GM21737 (cell line): ENCODE data around the gene AKR7A3.
"Not testable (repeated sequence)": the region's sequence is repeated elsewhere in the genome, so short reads cannot be mapped to it uniquely, and the experiment has no call there.

ENCODE experiments used
- ATAC-seq: cut with Tn5 transposase; IDR thresholded peaks from one replicate; pipeline ENCODE4 v1.9.1; 2021; ENCODE audit warnings: mild to moderate bottlenecking, moderate library complexity; ENCODE audit not compliant: unreplicated experiment

The AKR7A3 gene

DNA sequence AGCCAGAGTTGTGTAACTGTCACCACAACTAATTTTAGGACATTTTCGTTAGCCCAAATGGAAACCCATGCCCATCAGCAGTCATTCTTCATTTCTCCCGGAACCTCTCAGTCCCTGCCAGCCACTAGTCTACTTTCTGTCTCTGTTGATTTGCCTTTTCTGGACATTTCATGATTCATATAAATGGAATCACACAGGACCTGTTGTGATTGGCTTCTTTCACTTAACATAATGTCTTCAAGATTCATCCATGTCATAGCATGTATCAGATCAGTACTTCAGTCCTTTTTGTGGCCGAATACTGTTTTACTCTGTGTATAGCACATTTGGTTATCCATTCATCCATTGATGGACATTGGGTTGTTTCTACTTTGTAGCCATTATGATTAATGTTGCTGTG, 30.6 kb upstream of the AKR7A3 start:
- no peak for ATAC-seq

DNA sequence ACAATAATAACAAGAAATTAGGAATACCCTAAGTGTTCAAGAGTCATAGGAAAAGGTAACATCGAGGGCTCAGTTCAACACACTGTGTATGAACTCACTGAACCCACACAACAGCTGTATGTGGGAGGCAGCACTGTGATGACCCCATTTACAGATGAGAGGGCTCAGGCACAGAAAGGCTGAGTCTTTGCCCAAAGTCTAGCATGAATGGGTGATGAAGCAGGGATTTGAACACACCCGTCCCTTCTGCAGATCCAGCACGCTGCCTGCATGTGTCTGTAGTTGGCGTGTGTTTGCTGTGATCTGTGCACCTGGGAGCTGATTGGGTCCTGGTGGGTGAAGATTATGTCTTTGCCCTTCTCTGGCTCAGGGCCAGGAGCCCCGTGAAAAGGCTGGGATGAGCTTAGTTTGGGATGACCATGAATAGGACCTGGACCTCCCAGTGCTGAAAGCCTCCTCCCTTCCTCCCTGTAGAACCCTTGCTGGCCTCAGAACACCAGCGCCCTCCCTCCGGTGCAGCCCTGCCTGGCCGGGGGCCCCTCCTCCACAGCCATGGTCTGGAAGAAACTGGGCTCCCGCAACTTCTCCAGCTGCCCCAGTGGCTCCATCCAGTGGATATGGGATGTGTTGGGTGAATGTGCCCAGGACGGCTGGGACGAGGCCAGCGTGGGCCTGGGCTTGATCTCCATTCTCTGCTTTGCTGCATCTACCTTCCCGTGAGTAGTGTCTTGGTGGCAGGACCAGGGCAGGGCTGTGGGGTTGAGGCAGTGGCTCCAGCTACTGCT, 28.7 kb upstream of the AKR7A3 start:
- ATAC-seq = no peak

DNA sequence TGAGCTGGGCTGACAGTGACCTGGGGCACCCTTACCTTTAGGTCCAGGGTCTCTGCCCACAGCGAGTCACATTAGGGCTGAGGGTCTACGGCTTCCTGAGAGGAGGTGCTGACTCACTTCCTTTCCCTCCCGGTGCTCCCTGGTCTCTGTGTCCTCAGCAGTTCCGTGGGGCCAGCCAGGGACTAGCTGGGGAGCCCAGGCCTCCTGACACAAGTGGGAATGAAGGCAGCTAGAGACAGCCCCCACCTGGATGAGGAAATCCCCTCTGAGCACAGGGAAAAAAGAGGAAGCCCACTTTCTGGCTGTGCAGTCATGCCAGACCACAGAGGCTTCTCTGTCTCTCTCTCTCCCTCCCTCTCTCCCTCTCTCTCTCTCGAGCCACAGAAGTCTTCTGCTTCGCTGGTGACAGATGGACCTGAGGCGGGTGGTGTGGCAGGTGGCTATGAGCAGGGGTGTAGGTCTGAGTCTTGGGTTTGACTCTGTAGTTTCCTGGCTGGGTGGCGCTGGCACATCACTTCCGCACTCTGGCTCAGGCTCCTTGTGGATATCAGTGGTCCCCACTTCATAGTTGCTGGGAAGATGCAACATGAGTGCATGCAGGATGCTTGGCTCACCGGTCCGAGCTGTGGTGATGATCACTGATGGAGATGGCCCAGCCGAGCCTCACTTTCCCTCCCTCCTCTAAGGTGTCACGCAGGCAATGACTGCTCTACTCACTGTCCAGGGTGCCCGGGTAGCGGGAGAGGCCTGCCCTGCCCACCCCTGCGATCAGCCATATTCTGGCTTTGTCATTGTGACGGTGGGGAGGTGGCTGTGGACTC, 27.0 kb upstream of the AKR7A3 start:
- ATAC-seq = no peak

DNA sequence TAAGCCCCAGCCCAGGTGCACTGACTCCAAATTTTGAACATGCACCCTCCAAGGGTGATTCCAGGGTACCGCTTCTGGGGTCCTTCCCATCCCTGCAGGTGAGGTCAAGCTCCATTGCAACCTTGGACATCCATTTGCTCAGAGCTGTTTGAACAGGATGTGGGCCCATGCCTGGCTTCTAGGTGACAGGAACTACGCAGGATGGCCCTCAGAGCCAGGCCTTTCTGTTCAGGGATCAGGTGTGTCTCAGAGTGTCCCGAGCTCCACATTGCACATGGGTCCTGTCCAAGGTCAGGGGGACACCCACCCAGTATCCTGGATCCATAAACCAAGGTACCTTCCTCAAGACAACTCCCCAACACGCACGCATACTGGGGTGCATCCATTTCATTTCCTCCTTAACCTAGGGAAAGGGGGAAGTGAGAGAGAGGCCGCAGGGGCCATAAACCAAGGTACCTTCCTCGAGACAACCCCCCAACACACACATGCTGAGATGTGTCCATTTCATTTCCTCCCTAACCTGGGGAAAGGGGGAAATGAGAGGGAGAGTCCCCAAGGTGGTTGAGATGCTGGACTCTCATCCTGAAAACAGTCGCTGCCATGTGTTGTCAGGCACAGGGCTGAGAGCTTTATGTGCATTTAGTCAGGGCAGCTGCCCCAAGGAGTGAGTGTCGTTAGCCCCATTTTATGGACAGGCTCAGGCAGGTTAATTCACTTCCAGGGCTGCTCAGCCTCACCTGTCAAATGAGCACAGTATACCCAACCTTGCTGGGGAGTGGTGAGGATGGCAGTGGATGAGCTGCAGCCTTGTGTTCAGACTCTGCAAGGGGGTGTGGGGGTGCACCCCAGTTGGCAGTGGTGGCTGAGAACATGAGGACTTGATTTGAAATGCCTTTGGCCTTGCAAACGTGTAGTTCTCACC, 25.7 kb upstream of the AKR7A3 start:
- no peak for ATAC-seq

DNA sequence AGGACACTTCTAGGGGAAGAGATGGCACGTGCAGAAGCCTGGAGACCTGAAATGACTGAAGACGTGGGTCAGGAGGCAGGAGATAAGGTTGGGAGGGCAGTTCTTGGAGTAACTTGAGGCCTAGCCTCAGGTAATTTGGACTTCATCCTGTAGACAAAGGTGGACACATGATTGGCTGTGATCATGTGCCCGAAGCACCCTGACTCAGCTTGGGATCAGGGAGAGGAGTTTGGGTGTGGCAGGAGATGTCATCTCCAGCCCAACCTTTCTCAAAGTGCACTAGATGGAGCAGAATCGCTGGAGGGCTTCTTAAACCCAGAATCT, 25.0 kb upstream of the AKR7A3 start:
- no peak for ATAC-seq

DNA sequence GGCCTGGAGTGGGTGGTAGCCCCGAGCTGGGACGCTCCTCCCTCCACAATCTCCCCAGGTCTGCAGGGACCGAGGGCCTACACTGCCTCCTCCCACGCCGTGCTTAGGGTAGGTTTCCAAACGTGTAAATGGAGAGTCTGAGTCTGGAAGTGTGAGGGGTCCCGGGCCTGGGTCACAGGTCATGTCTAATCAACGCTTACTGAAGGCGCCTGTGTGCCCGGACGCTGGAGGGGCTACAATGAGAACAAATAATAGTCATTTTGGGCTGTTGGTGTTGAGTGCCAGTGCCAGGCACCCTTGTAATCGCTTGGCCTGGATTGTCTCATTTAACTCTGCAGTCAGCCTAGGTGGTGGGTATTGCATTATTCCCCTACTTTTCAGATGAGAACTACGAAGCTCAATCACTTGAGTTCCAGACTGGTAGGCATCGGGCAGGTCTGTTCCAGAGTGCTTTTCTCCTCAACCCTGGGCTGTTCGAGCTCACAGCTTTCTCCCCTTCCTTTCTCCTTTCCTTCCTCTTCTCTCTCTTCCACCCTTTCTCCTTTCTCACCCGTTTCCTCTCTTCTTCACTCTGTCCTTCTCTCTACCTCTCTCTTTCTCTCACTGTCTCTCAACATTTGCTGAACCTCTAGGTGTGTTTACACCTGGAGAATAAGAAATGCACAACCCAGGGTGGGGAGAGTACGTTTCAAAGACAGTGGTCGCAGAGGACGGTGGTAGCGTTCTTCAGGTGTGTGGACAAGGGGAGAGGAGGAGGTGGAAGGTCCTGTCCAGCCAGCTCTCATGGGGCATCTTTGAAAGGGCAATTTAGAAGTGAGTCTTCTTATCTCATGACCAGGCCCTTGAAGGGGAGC, 24.4 kb upstream of the AKR7A3 start:
- peak; percentile 9 for ATAC-seq

DNA sequence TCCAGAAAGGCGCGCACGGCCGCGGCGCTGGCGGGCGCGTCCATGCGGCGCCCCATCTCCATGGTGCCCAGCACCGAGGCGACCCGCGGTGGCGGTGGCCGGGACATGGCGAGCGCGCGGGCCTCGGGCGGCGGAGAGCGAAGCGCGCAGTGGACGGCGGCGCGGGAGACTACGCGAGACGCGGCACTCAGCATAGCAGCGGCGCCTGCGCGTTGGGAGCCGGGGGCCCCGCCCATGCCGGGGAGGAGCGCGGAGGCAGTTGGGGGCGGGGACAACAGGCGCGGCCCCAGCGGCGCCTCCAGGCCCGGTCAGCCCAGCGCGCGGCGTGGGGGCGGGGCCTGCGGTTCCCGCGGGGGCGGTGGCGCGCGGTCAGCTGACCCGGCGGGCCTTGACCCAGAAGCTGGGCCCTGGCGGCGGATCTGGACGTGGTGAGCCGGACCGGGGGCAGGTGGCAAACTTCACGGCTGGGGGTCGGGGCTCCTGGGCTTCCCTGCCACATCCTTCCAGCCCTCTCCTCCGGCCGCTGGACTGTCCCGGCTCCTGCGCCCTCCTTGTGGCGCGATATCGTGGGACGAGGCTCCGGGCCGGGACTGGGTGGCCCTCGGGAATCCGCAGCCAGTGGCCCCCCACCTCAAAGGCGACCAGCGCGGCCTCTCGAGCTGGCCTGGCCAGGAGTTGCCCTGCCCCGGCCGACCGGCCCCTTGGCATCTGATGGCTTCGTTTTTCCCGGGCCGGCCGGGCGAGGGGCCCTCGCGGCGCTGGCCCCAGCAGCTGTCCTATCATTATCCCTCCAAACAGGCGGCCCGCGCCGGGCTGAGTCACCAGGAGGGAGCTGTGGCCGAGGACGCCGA, 23.6 kb upstream of the AKR7A3 start, which contains the start of the genes AKR7A2 and SLC66A1:
AKR7A2 (minus strand) TSS at position 214 of the 851 bp plus-strand sequence; CDS start at position 194, 20 bp downstream.
SLC66A1 (plus strand) TSS at position 396 of the 851 bp plus-strand sequence. CDS start 5,352 bp downstream, outside the sequence.
- ATAC-seq = peak; percentile 75

DNA sequence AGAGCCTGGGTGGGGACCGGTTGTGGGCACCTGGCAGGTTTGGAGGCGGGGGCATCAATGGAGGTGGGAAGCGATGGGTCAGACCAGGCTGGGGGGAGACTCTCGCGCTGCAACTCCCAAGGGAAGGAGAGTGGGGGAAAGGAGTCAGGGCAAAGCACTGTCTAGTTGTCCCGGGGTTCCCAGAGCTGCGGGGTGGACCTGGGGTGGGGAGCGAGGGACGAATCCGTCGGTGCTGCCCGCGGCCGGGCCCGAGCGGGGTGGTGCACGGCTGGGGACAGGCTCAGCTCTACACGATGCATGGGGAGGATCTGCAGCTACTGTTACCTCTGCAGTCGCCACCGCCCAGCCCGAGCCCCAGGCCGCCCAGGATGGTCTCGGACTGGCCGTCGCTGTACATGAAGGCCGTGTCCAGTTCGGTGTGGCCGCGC, 22.9 kb upstream of the AKR7A3 start:
- peak; percentile 1 for ATAC-seq

DNA sequence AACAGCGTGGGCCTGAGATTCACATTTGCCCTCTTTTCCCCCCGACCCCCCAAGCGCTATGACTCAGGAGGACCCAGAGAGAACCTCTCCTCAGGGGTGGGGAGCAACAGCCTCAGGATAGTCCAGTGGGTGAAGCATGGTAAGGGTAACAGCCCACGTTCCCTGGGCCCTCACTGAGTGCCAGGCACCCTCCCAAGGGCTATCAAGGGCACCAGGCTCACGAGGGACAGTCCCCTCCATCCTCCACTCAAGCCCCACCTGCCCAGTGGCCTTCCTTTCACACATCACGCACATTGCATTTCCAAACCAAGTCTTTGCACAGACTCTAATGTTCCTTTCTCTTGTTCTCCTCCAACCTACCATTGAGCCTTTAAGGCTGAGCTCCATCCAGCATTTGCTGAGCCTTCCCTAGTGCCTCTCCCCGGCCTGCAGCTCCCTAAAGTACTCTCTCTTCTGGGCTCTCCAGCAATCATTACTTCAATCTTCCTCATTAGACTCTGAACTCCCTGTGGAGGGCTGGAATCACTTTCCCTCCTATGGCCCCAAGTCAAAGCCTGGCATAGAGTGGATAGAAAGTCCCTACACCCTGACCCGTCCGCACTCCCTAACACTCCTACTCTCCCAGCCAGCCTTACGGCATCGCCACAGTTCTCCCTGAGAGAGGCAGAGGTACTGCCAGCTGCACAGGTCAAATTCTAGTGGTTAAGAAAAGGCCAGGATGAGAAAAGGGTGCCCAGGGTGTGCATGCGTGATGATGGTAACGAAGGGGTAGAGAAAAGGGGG, 22.3 kb upstream of the AKR7A3 start:
- no peak for ATAC-seq

DNA sequence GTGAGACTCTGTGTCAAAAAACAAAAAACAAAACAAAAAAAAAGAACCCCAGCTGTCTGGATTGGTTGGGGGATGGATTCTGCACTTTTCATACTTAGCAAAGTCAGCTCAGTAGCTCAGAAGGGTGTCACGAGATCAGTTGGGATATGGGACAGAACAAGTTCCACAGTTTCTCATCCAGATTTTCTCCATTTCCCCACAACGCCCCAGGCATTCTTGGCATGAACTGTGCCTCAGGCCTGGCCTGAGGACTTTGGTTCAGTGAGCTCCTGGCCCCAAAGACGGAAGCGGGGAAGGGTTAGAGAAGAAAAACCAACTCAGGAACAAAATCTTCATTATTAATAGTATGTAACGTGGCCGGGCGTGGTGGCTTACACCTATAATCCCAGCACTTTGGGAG, 21.5 kb upstream of the AKR7A3 start:
- ATAC-seq = no peak

DNA sequence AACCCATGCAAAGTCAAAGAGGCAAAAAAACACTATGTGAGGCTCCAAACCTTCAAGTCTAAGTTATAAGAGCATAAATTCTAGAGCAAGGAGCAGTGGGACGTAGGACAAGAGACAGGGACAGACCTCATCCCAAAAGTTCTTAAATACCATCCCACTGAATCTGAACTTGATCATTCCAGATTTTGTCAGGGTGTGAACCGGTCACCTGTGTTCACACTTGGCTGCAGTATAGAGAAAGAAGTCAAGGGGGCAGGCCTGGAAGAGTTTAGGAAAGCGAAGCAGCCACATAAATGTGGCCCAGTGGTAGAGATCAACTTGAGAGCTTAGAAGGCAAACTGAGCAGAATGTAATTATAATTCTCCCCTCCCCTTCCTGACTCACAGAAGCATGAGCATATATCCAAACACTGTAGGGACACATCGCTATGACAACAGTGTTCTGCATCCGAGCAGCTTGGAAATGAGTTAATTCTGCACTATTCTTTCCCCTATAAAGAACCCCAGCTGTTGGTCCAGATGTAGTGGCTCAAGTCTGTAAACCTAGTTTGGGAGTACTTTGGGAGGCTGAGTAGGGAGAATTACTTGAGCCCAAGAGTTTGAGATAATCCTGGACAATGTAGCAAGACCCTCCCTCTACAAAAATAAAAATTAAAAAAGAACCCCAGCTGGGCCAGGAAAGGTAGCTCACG, 20.7 kb upstream of the AKR7A3 start:
- no peak for ATAC-seq

DNA sequence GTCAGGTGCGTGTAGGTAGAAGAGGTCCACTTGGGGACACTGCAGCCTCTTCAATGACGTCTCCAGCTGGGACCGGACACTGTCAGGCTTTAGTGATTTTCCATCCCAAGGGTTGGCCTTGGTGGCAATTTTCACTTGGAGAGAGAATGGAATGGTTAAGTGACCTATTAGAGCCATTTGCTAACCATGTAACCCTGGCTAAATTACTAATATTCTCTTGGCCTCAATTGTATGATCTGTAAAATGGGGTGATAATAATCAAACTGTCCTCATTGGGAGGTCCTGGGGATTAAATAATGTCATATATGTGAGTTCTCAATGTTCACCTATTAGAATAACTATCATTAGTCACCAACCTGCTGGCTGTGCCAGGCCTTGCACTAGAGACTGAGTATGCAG, 19.9 kb upstream of the AKR7A3 start:
- no peak for ATAC-seq

DNA sequence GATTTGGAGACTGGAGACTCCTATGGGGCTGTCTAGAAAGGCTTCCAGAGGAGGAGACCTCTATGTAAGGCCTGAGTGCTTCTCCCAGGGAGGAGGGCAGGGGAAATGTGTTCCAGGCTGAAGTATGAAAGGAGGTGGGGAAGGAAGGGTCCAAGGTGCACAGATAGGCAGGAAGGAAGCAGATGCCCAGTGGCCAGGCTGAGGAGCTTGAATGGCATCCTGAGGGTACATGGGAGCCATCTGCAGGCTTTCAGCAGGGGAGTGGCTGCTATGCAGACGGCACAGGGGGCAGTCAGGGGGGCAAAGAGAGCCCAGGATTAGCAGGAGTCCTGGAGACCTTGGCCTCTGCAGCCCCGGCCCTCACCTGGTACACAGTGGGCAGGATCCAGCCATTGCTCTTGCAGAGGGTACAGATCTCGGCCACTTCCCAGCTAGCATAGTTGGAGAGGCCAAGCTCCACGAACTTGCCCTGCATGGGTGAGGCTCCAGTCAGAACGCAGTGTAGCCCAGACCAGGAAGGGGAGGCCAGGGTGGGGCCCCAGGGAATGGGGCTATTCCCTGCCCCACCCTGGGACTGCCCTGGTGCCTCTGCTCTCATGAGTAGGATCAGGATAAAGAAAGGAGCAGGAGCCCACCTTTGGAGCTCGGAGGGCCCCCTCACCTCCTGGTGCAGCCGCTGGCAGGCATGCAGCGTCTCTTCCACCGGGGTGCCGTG, 19.4 kb upstream of the AKR7A3 start:
- ATAC-seq = no peak

DNA sequence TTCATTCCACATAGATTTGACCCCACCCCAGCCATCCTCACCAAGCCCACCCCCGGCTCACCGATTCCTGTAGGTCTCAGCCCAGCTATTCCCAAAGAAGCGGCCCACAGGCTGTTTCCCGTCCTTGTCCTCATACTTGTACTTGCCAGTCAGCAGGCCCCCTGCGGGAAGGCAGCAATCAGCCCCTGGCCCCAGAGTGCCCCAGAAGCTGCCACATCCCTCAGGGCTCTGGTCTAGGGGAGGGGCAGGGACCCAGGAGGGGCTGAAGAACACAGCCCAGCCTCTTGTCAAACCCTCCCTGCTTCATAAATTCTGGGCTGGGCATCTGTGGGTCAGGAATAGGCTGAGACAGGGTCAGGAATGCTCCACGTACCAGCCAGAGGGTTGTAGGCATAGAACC, 18.4 kb upstream of the AKR7A3 start:
- no peak for ATAC-seq

DNA sequence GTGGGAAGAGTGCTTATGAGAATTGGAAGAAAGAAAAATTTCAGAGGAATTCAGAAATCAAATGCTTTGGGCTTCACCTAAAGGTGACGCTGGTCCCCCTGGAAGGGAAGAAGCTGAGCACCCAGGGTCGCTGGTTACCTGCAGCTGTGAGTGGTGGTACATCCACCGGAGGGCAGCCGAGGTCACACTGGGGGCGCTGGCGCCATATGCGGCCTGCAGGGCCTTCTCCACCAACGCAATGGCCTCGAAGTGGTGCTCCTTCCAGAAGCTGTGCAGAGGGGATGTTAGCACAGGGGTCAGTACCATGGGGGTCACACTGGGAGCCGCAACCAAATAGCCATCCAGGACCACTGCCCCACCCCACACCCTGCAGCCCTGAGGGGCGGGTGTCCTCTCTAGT, 17.3 kb upstream of the AKR7A3 start:
- no peak for ATAC-seq

DNA sequence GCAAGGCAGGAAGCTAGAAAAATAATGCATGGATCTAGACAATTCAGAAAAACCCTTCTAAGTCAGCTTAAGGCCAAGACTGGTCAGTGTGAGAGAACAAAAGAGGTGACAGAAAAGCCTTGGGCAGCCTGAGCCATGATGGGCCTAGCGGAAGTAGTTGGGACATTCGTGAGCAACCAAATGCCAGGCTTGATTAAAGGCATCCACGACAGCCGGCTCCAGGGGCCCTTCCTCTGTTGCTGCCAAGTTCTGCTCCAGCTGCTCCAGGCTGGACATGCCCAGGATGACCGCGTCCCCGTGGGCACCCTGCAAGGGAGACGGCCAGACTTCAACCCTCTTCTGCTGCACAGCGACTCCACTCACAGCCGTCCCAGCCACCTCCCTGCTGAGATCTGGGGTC, 15.5 kb upstream of the AKR7A3 start:
- not testable (repeated sequence) for ATAC-seq

DNA sequence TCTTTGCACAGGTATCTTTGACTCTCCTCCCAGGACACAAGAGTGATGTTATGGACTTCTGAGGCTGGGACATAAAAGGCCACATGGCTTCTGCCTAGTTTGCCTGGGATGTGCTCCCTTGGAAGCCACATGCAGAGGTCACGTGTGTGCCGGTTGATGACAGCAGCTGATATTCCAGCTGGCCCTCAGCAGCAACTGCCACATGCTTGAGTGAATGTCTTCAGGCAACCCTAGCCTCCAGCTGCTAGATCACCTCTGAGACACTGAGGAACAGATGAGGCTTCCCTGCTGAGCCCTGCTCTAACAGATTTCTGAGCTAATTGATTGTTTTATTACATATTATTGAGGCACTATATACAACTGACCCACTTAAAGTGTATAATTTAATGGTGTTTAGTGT, 11.6 kb upstream of the AKR7A3 start:
- no peak for ATAC-seq
